Mesenchymal stem cell (in vitro differentiated cells and primary cell): Measurements from ENCODE around the gene KCNAB2.

Experiments used
- DNase-seq: peaks from one replicate; pipeline ENCODE4 v3.0.0-alpha.2; 2013
- H2AFZ ChIP-seq: one replicate; pipeline ENCODE4 v1.6.1; 2013; ENCODE audit warnings: low read depth, mild to moderate bottlenecking, control low read depth, inconsistent platforms, low read length, moderate library complexity
- H2AK5ac ChIP-seq: 2 replicates; pipeline ENCODE4 v1.6.1; 2013; ENCODE audit warnings: low read length, moderate library complexity, mild to moderate bottlenecking, inconsistent platforms; ENCODE audit not compliant: severe bottlenecking
- H2BK120ac ChIP-seq: one replicate; pipeline ENCODE4 v1.6.1; 2013; ENCODE audit warnings: low read depth, mild to moderate bottlenecking, inconsistent platforms, low read length, moderate library complexity
- H2BK12ac ChIP-seq, 2 experiments: one replicate each; pipeline ENCODE4 v1.6.1; 2013; ENCODE audit warnings: inconsistent platforms in 2 of 2, low read length in 2 of 2, mild to moderate bottlenecking in 2 of 2, moderate library complexity in 2 of 2, control low read depth in 1 of 2
- H2BK15ac ChIP-seq: one replicate; pipeline ENCODE4 v1.6.1; 2013; ENCODE audit warnings: mild to moderate bottlenecking, low read depth, inconsistent platforms; ENCODE audit not compliant: poor library complexity, severe bottlenecking
- H2BK5ac ChIP-seq: 2 replicates; pipeline ENCODE4 v1.6.1; 2013; ENCODE audit warnings: low read depth, mild to moderate bottlenecking, low read length, control low read depth, inconsistent platforms; ENCODE audit not compliant: poor library complexity, severe bottlenecking
- H3K14ac ChIP-seq, 2 experiments: one replicate each; pipeline ENCODE4 v1.6.1; 2013; ENCODE audit warnings: inconsistent platforms in 2 of 2, low read length in 2 of 2, control low read depth in 1 of 2, mild to moderate bottlenecking in 1 of 2, moderate library complexity in 1 of 2
- H3K18ac ChIP-seq, 2 experiments: one replicate each; pipeline ENCODE4 v1.6.1; 2013; ENCODE audit warnings: inconsistent platforms in 2 of 2, low read length in 2 of 2, control low read depth in 1 of 2, low read depth in 1 of 2, mild to moderate bottlenecking in 1 of 2
- H3K23ac ChIP-seq, 2 experiments: one replicate each; pipeline ENCODE4 v1.6.1; 2013; ENCODE audit warnings: inconsistent platforms in 2 of 2, low read length in 2 of 2, mild to moderate bottlenecking in 2 of 2, moderate library complexity in 2 of 2, control low read depth in 1 of 2
- H3K27ac ChIP-seq: 2 replicates; pipeline ENCODE4 v1.5.1; 2013; ENCODE audit warnings: mild to moderate bottlenecking, moderate library complexity, low read length, control low read depth, inconsistent platforms; ENCODE audit not compliant: poor library complexity, severe bottlenecking
- H3K27me3 ChIP-seq, 2 experiments: 2 replicates each; pipeline versions ENCODE4 v1.6.1 to v1.7.0; 2013; ENCODE audit warnings: low read length in 2 of 2, mild to moderate bottlenecking in 2 of 2, moderate library complexity in 2 of 2, control low read depth in 1 of 2, inconsistent platforms in 1 of 2; ENCODE audit not compliant: control insufficient read depth in 1 of 2, insufficient read depth in 1 of 2
- H3K36me3 ChIP-seq, 2 experiments: 2 replicates each; pipeline versions ENCODE4 v1.6.1 to v1.7.0; 2013; ENCODE audit warnings: low read length in 2 of 2, control low read depth in 1 of 2, inconsistent platforms in 1 of 2, low read depth in 1 of 2, mild to moderate bottlenecking in 1 of 2; ENCODE audit not compliant: insufficient read depth in 2 of 2, control insufficient read depth in 1 of 2
- H3K4ac ChIP-seq, 2 experiments: one replicate each; pipeline ENCODE4 v1.6.1; 2013; ENCODE audit warnings: inconsistent platforms in 2 of 2, low read length in 2 of 2, mild to moderate bottlenecking in 2 of 2, moderate library complexity in 2 of 2, control low read depth in 1 of 2, low read depth in 1 of 2
- H3K4me1 ChIP-seq: 2 replicates; pipeline ENCODE4 v1.6.1; 2013; ENCODE audit warnings: low read depth, low read length, control low read depth; ENCODE audit not compliant: control insufficient read depth, insufficient read depth
- H3K4me2 ChIP-seq: 2 replicates; pipeline ENCODE4 v1.6.1; 2013; ENCODE audit warnings: low read length, mild to moderate bottlenecking, inconsistent platforms; ENCODE audit not compliant: poor library complexity, severe bottlenecking
- H3K4me3 ChIP-seq, 2 experiments: 2 replicates each; pipeline versions ENCODE4 v1.5.1 to v1.7.0; 2013; ENCODE audit warnings: low read length in 2 of 2, mild to moderate bottlenecking in 2 of 2, control low read depth in 1 of 2, low read depth in 1 of 2; ENCODE audit not compliant: insufficient read depth in 1 of 2
- H3K79me1 ChIP-seq: replicated peaks from 2 replicates; pipeline ENCODE4 v1.6.1; 2013; ENCODE audit warnings: mild to moderate bottlenecking, control low read depth, low read length, inconsistent platforms; ENCODE audit not compliant: poor library complexity, severe bottlenecking
- H3K9ac ChIP-seq: 2 replicates; pipeline ENCODE4 v1.7.0; 2013; ENCODE audit warnings: mild to moderate bottlenecking, low read length, moderate library complexity
- H3K9me3 ChIP-seq: 2 replicates; pipeline ENCODE4 v1.7.0; 2013; ENCODE audit warnings: mild to moderate bottlenecking, low read length; ENCODE audit not compliant: control insufficient read depth
- H4K8ac ChIP-seq: one replicate; pipeline ENCODE4 v1.6.1; 2013; ENCODE audit warnings: inconsistent platforms, mild to moderate bottlenecking, low read length, moderate library complexity
- H4K91ac ChIP-seq: one replicate; pipeline ENCODE4 v1.6.1; 2013; ENCODE audit warnings: mild to moderate bottlenecking, low read length, inconsistent platforms
- WGBS: methylation state at CpG from one replicate; pipeline ENCODE4 v1.1.7; 2013; ENCODE audit warnings: mixed read lengths; 5-methylcytosine and 5-hydroxymethylcytosine counted together

KCNAB2 gene

GRCh38 chr1:6035303-6035702, 10.4 kb upstream of the KCNAB2 start:
- no peak overlapping the region for H2AFZ ChIP-seq
- no peak overlapping the region for H2AK5ac ChIP-seq
- H4K8ac ChIP-seq: no peak overlapping the region
- H2BK5ac ChIP-seq: no peak overlapping the region
- H3K9ac ChIP-seq: no peak overlapping the region
- no peak overlapping the region for H3K18ac ChIP-seq
- H3K27me3 ChIP-seq: peaks cover 31 to 46% of the 10 kb centered on the region in 2 experiments
- no peak overlapping the region for H3K4me2 ChIP-seq
- WGBS: 83% methylated on average over 15 of the region's 15 CpGs
- no peak overlapping the region for H3K14ac ChIP-seq
- no peaks in the 10 kb centered on the region for H3K9me3 ChIP-seq
- no peak overlapping the region for H4K91ac ChIP-seq
- H2BK15ac ChIP-seq: no peak overlapping the region
- H3K79me1 ChIP-seq: no peaks in the 10 kb centered on the region
- no peak overlapping the region for H3K4ac ChIP-seq
- no peak overlapping the region for H2BK120ac ChIP-seq
- no peak overlapping the region for H3K23ac ChIP-seq
- H3K4me3 ChIP-seq: no peak overlapping the region
- H2BK12ac ChIP-seq: no peak overlapping the region
- peaks cover 10% of the 10 kb centered on the region for H3K4me1 ChIP-seq
- DNase-seq: no peak
- H3K27ac ChIP-seq: no peak overlapping the region
- no peaks in the 10 kb centered on the region for H3K36me3 ChIP-seq

- Histone ChIP-seq H3K36me3 (no peaks in the 10 kb centered on the region), H3K4ac (no peak overlapping the region), H4K91ac (no peak overlapping the region), H2BK5ac (no peak overlapping the region), H3K4me2 (no peak overlapping the region), H2AK5ac (no peak overlapping the region), H3K79me1 (no peaks in the 10 kb centered on the region), H3K27ac (no peak overlapping the region), H3K9ac (no peak overlapping the region), H2BK12ac (no peak overlapping the region), H3K23ac (no peak overlapping the region), H4K8ac (no peak overlapping the region), H3K9me3 (no peaks in the 10 kb centered on the region), H2AFZ (no peak overlapping the region), H3K4me3 (no peak overlapping the region), H2BK15ac (no peak overlapping the region), H3K27me3 (peaks cover 31 to 46% of the 10 kb centered on the region in 2 experiments), H3K18ac (no peak overlapping the region), H3K4me1 (peaks cover 10% of the 10 kb centered on the region), H3K14ac (no peak overlapping the region), H2BK120ac (no peak overlapping the region)
- no peak for DNase-seq
- 77% methylated on average over 12 of the region's 12 CpGs for WGBS
Observed at GRCh38 chr1:6035719-6036118, 10.0 kb upstream of the KCNAB2 start.

- H3K27ac ChIP-seq: no peak overlapping the region
- H3K14ac ChIP-seq: no peak overlapping the region
- H3K18ac ChIP-seq: no peak overlapping the region
- H4K91ac ChIP-seq: no peak overlapping the region
- peaks cover 45 to 49% of the 10 kb centered on the region in 2 experiments for H3K27me3 ChIP-seq
- no peak overlapping the region for H3K4ac ChIP-seq
- 10% methylated on average over 9 of the region's 9 CpGs for WGBS
- no peak overlapping the region for H2AFZ ChIP-seq
- H2AK5ac ChIP-seq: no peak overlapping the region
- no peaks in the 10 kb centered on the region for H3K79me1 ChIP-seq
- no peak overlapping the region for H3K23ac ChIP-seq
- H3K4me2 ChIP-seq: no peak overlapping the region
- peaks cover 10% of the 10 kb centered on the region for H3K4me1 ChIP-seq
- H4K8ac ChIP-seq: no peak overlapping the region
- H3K36me3 ChIP-seq: no peaks in the 10 kb centered on the region
- no peak overlapping the region for H3K4me3 ChIP-seq
- no peaks in the 10 kb centered on the region for H3K9me3 ChIP-seq
- H3K9ac ChIP-seq: no peak overlapping the region
- DNase-seq: peak; percentile 58
- H2BK5ac ChIP-seq: no peak overlapping the region
- no peak overlapping the region for H2BK120ac ChIP-seq
- no peak overlapping the region for H2BK12ac ChIP-seq
- no peak overlapping the region for H2BK15ac ChIP-seq
Observed at GRCh38 chr1:6037338-6037762, 8.3 kb upstream of the KCNAB2 start.

- Histone ChIP-seq H3K9ac (no peak overlapping the region), H3K4me2 (no peak overlapping the region), H3K4me3 (no peak overlapping the region)
Observed at GRCh38 chr1:6038603-6039002, 7.1 kb upstream of the KCNAB2 start.

More at GRCh38 chr1:6038603-6039002, 7.1 kb upstream of the KCNAB2 start:
- Histone ChIP-seq H2AK5ac (no peak overlapping the region), H2BK12ac (no peak overlapping the region), H3K27me3 (peaks cover 38 to 45% of the 10 kb centered on the region in 2 experiments), H4K91ac (no peak overlapping the region), H3K9me3 (no peaks in the 10 kb centered on the region), H2BK120ac (no peak overlapping the region), H3K23ac (no peak overlapping the region), H2BK5ac (no peak overlapping the region), H3K36me3 (no peaks in the 10 kb centered on the region), H3K4ac (no peak overlapping the region), H3K18ac (no peak overlapping the region), H3K79me1 (no peaks in the 10 kb centered on the region), H2BK15ac (no peak overlapping the region), H3K27ac (no peak overlapping the region), H3K4me1 (peaks cover 10% of the 10 kb centered on the region), H2AFZ (no peak overlapping the region), H4K8ac (no peak overlapping the region), H3K14ac (no peak overlapping the region)
- WGBS: 78% methylated on average over 7 of the region's 7 CpGs
- DNase-seq: no peak
